Loucy (cell line): ENCODE results near the gene FAM222A.

Source experiments
- H2AFZ ChIP-seq: fragments of 200-600 bp; sonication (generic); 2 replicates; pipeline ENCODE4 v1.6.0; 2016; ENCODE audit warnings: antibody characterized with exemption, mild to moderate bottlenecking, low read length, moderate library complexity
- H3F3A ChIP-seq: fragments of 200-600 bp; 2 replicates; pipeline ENCODE4 v1.6.0; 2016; ENCODE audit warnings: antibody characterized with exemption, low read depth, mild to moderate bottlenecking
- H3K27me3 ChIP-seq: fragments of 200-600 bp; sonication (generic); 2 replicates; pipeline ENCODE4 v1.6.1; 2014; ENCODE audit warnings: low read length, mild to moderate bottlenecking; ENCODE audit not compliant: insufficient read depth, poor library complexity, severe bottlenecking
- H3K36me3 ChIP-seq: fragments of 200-600 bp; sonication (generic); 2 replicates; pipeline ENCODE4 v1.6.1; 2016; ENCODE audit warnings: low read length; ENCODE audit not compliant: insufficient read depth
- H3K4me1 ChIP-seq: fragments of 200-600 bp; sonication (generic); 2 replicates; pipeline ENCODE4 v1.5.1; 2014; ENCODE audit warnings: low read length, mild to moderate bottlenecking; ENCODE audit not compliant: insufficient read depth, poor library complexity, severe bottlenecking
- H3K4me2 ChIP-seq: fragments of 200-600 bp; sonication (generic); 2 replicates; pipeline ENCODE4 v1.6.0; 2014; ENCODE audit warnings: antibody characterized with exemption, low read length, low read depth, mild to moderate bottlenecking; ENCODE audit not compliant: poor library complexity, severe bottlenecking
- H3K4me3 ChIP-seq: fragments of 200-600 bp; sonication (generic); 2 replicates; pipeline ENCODE4 v1.5.1; 2014; ENCODE audit warnings: low read length, mild to moderate bottlenecking, mixed read lengths; ENCODE audit not compliant: poor library complexity, severe bottlenecking
- H3K79me2 ChIP-seq: fragments of 200-600 bp; sonication (generic); 2 replicates; pipeline ENCODE4 v1.6.1; 2014; ENCODE audit warnings: low read length; ENCODE audit not compliant: insufficient read depth
- H3K9ac ChIP-seq: fragments of 200-600 bp; sonication (generic); 2 replicates; pipeline ENCODE4 v1.6.0; 2014; ENCODE audit warnings: mild to moderate bottlenecking, low read depth, low read length, moderate library complexity; ENCODE audit not compliant: poor library complexity, severe bottlenecking
- H3K9me2 ChIP-seq: fragments of 200-600 bp; sonication (generic); replicated peaks from 2 replicates; pipeline ENCODE4 v1.6.1; 2016; ENCODE audit warnings: low read depth, low read length, mixed read lengths
- H3K9me3 ChIP-seq: fragments of 200-600 bp; sonication (generic); 2 replicates; pipeline ENCODE4 v1.6.1; 2014; ENCODE audit warnings: mild to moderate bottlenecking, antibody characterized with exemption, low read length, low read depth; ENCODE audit not compliant: insufficient read depth
- H4K20me1 ChIP-seq: fragments of 200-600 bp; sonication (generic); 2 replicates; pipeline ENCODE4 v1.6.0; 2014; ENCODE audit warnings: antibody characterized with exemption, low read length, mild to moderate bottlenecking; ENCODE audit not compliant: insufficient read depth, poor library complexity, severe bottlenecking
- CTCF ChIP-seq: fragments of 200-600 bp; sonication (generic); conservative IDR thresholded peaks from 2 replicates; pipeline ENCODE4 v1.5.1; 2014; ENCODE audit warnings: mild to moderate bottlenecking, antibody characterized with exemption, low read length
- EZH2phosphoT487 ChIP-seq: fragments of 200-600 bp; IDR thresholded peaks from 2 replicates; pipeline ENCODE4 v1.6.1; 2018; ENCODE audit warnings: antibody characterized with exemption, mild to moderate bottlenecking, moderate library complexity, borderline replicate concordance

FAM222A gene

GRCh38 chr12:109817627-109818231, 104.1 kb downstream of the FAM222A start:
- Histone ChIP-seq H3K9me3 (no peaks in the 10 kb centered on the region), H3F3A (no peaks in the 10 kb centered on the region), H2AFZ (no peak overlapping the region), H3K4me3 (no peak overlapping the region), H3K9me2 (no peaks in the 10 kb centered on the region), H3K4me1 (no peaks in the 10 kb centered on the region), H3K9ac (no peak overlapping the region), H3K36me3 (no peaks in the 10 kb centered on the region), H4K20me1 (no peaks in the 10 kb centered on the region), H3K27me3 (no peaks in the 10 kb centered on the region), H3K79me2 (no peaks in the 10 kb centered on the region), H3K4me2 (no peak overlapping the region)
- TF ChIP-seq EZH2phosphoT487 (no peak), CTCF (no peak)

- H2AFZ ChIP-seq: no peak overlapping the region
- H3K4me3 ChIP-seq: no peak overlapping the region
- H3K36me3 ChIP-seq: no peaks in the 10 kb centered on the region
- no peaks in the 10 kb centered on the region for H3K9me3 ChIP-seq
- H3F3A ChIP-seq: no peaks in the 10 kb centered on the region
- no peaks in the 10 kb centered on the region for H3K27me3 ChIP-seq
- H4K20me1 ChIP-seq: no peaks in the 10 kb centered on the region
- H3K9me2 ChIP-seq: no peaks in the 10 kb centered on the region
- no peak for TF ChIP-seq EZH2phosphoT487
- no peak for TF ChIP-seq CTCF
- H3K9ac ChIP-seq: no peak overlapping the region
- no peaks in the 10 kb centered on the region for H3K79me2 ChIP-seq
- no peak overlapping the region for H3K4me2 ChIP-seq
- H3K4me1 ChIP-seq: no peaks in the 10 kb centered on the region
Observed at GRCh38 chr12:109818253-109818652, 104.6 kb downstream of the FAM222A start.

GRCh38 chr12:109818905-109819500, 105.4 kb downstream of the FAM222A start:
- Histone ChIP-seq H3K9me2 (no peaks in the 10 kb centered on the region), H3K36me3 (no peaks in the 10 kb centered on the region), H3F3A (no peaks in the 10 kb centered on the region), H3K9me3 (no peaks in the 10 kb centered on the region), H3K4me1 (no peaks in the 10 kb centered on the region), H4K20me1 (no peaks in the 10 kb centered on the region), H3K4me2 (no peak overlapping the region), H3K79me2 (no peaks in the 10 kb centered on the region), H2AFZ (no peak overlapping the region), H3K4me3 (no peak overlapping the region), H3K27me3 (no peaks in the 10 kb centered on the region), H3K9ac (no peak overlapping the region)
- no peak for TF ChIP-seq CTCF
- no peak for TF ChIP-seq EZH2phosphoT487
